IMR-90 (cell line): ENCODE results near the gene KIAA0825.

ENCODE experiments used
- CTCF ChIP-seq: conservative IDR thresholded peaks from 2 replicates; pipeline ENCODE4 v1.5.1; 2012; ENCODE audit warnings: mild to moderate bottlenecking, low read depth, low read length, improper control_type of control experiment
- FOS ChIP-seq: fragments of 150-350 bp; IDR thresholded peaks from 2 replicates; pipeline ENCODE4 v1.6.1; 2016; ENCODE audit warnings: low read depth, low read length
- MAFK ChIP-seq: IDR thresholded peaks from 2 replicates; pipeline ENCODE4 v1.6.1; 2012; ENCODE audit warnings: low read depth, low read length, improper control_type of control experiment
- POLR2A ChIP-seq: IDR thresholded peaks from 2 replicates; pipeline ENCODE4 v1.6.1; 2012; ENCODE audit warnings: mild to moderate bottlenecking, low read depth, low read length

- TF ChIP-seq MAFK (no peak), FOS (no peak), CTCF (no peak), POLR2A (no peak)
Observed at GRCh38 chr5:94575196-94575595, 43.2 kb downstream of the KIAA0825 start.
